ENCODE measurements around the gene RGS16. TPM values are rescaled to one million over a fixed set of nuclear protein-coding genes. Genes with fewer than 3 reads are reported as not detected.
"Not testable (repeated sequence)": the region's sequence is repeated elsewhere in the genome, so short reads cannot be mapped to it uniquely, and the experiment has no call there.

RGS16 gene, protein sequence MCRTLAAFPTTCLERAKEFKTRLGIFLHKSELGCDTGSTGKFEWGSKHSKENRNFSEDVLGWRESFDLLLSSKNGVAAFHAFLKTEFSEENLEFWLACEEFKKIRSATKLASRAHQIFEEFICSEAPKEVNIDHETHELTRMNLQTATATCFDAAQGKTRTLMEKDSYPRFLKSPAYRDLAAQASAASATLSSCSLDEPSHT
- 14.1 TPM for total RNA-seq

- DNase-seq (ENCODE audit: low spot score) (peak; percentile 97), ATAC-seq (peak; percentile 97)
- intact Hi-C loops (cut with DNase I), result no loop called here
These were observed at the start of gene RGS16 for GRCh38 chr1:182604175-182605164. TSS of gene RGS16 (minus strand) at chr1:182604389. CDS start at chr1:182604259, 130 bp downstream.

- DNase-seq (ENCODE audit: low spot score) (no peak), ATAC-seq (no peak)
- intact Hi-C loops (cut with DNase I), result no loop called here
These were observed 49.8 kb upstream of the RGS16 start for GRCh38 chr1:182653986-182654385.

DNA sequence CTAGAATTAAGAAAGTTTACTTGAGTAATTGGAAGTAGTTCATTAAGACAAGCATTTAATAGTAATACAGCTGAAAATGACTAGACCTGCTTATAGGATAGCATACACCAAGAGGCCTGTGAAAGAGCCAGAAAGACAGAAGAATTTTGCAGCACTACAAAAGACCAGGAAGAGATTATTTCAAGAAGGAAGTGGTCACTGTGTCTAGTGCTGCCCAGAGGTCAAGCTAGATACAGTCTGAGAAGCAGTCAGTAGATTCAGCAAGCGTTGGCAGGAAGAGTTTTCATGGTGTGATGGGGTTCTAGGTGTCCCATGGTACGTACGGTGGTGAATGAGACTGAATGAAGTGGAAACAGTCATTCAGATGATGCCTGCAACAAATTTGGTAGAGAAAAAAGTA lies 48.7 kb upstream of the RGS16 start:
- intact Hi-C loops (cut with DNase I), result no loop called here
- ATAC-seq, result no peak
- DNase-seq (ENCODE audit: low spot score), result no peak

DNA sequence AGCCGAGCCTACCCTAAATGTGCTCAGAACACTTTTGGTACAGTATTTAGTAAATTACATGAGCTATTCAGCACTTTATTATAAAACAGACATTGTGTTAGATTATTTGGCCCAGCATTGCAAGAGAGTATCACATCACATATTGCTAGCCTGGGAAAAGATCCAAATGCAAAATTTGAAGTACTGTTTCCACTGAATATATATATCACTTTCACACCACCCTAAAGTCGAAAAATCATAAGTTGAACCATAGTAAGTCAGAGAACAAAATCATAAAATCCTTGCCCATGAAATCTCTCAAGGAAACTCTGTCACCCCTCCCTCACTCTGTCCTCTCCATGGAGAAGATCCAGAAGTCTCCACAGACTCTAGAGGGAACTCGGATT lies 47.1 kb upstream of the RGS16 start:
- no peak for DNase-seq (ENCODE audit: low spot score)
- intact Hi-C loops (cut with DNase I), result no loop called here
- no peak for ATAC-seq

DNA sequence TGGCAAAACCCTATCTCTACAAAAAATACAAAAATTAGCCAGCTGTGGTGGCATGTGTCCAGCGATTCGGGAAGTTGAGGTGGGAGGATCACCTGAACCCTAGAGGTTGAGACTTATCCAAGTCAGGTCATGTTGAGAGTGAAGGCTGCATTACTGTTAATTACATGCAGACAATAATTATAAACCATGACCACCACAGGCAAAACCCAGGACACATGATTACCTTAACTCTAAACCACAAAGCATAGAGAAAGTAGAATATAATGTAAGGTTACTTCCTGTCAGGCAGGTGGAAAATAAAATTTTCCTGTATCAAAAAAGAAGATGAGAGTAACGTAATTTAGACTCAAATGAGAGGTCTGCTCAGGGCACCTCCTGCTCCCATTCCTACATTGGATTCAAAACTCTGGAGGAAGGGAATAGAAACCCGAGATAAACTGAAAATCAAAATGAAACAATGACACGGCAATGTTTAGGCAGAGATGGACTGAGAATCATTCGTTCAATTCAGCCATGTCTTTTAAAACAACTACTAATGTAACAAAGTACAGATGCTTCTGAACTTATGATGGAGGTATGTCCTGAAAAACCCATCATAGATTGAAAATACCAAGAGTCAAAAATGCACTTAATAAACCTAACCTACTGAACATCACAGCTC lies 46.6 kb upstream of the RGS16 start:
- DNase-seq (ENCODE audit: low spot score), result no peak
- no peak for ATAC-seq
- intact Hi-C loops (cut with DNase I), result no loop called here

- intact Hi-C loops (cut with DNase I), result no loop called here
- DNase-seq (ENCODE audit: low spot score), result no peak
- ATAC-seq, result no peak
These were observed 44.9 kb upstream of the RGS16 start for GRCh38 chr1:182649041-182649440.

DNA sequence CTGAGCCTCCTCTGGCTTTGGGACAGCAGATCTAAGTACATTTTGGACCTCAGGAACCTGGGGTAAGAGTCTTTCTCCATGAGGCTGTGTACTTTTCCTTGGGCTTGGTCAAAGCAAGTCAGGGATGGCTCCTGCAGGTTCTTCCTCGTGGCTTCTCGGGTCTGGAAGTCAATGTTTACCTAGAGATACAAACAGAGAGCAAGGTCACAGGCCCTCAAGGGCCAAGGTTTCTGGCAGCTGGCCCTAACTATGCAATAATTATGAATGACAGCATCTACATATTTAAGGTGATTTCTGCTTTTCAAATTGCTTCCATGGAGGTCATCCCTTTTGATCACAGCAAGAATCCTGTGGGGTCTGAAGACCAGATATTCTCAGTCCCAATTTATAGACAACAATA lies 42.5 kb upstream of the RGS16 start:
- no peak for ATAC-seq
- DNase-seq (ENCODE audit: low spot score), result no peak
- intact Hi-C loops (cut with DNase I), result no loop called here

GRCh38 chr1:182644886-182645285 lies 40.7 kb upstream of the RGS16 start:
- intact Hi-C loops (cut with DNase I), result no loop called here
- no peak for DNase-seq (ENCODE audit: low spot score)
- no peak for ATAC-seq

- intact Hi-C loops (cut with DNase I), result no loop called here
- DNase-seq (ENCODE audit: low spot score), result no peak
- no peak for ATAC-seq
These were observed 39.5 kb upstream of the RGS16 start for GRCh38 chr1:182643699-182644098.

DNA sequence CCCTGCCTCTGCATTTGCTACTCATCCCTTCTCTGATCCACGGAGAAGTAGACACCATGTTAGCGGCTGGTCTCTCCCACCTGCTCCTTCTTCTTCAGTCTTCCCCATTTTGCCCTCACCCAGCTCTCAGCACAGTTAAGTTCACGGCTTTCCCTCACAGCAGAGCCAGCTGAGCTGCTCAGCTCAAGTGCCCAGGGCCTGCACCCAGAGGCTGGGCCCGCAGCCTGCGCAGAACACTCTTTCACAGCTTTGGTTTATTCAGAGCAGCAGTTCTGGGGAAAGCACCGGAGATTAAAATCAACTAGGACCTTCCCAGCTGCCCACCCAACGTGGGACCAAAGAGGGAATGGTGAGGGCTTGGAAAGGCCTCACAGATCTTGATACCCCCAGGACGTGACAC lies 38.3 kb upstream of the RGS16 start:
- DNase-seq (ENCODE audit: low spot score) (no peak), ATAC-seq (no peak)
- intact Hi-C loops (cut with DNase I), result no loop called here

- intact Hi-C loops (cut with DNase I), result no loop called here
- DNase-seq (ENCODE audit: low spot score) (no peak), ATAC-seq (no peak)
These were observed 37.4 kb upstream of the RGS16 start for GRCh38 chr1:182641561-182641960.

- intact Hi-C loops (cut with DNase I), result no loop called here
- no peak for ATAC-seq
- DNase-seq (ENCODE audit: low spot score), result no peak
These were observed 35.1 kb upstream of the RGS16 start for GRCh38 chr1:182639330-182639729.

DNA sequence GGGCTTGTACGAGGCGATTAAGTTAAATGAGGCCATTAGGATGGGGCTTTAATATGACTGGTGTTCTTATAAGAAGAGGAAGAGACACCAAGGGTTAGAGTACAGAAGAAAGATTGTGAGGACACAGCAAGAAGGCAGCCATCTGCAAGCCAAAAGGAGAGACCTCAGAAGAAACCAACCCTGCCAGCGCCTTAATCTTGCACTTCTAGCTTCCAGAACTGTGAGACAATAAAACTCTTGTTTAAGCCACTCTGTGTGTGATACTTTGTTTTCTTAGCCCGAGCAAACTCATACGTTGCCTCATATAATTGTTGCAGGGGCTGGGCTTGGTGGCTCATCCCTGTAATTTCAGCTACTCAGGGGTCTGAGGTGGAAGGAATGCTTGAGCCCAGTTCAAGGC lies 33.6 kb upstream of the RGS16 start:
- no peak for DNase-seq (ENCODE audit: low spot score)
- intact Hi-C loops (cut with DNase I), result no loop called here
- no peak for ATAC-seq

GRCh38 chr1:182635871-182636270 lies 31.7 kb upstream of the RGS16 start:
- ATAC-seq (no peak), DNase-seq (ENCODE audit: low spot score) (no peak)
- intact Hi-C loops (cut with DNase I), result no loop called here

GRCh38 chr1:182634306-182635072 lies 30.3 kb upstream of the RGS16 start:
- peak; percentile 53 for ATAC-seq
- intact Hi-C loops (cut with DNase I), result no loop called here
- DNase-seq (ENCODE audit: low spot score), result no peak

DNA sequence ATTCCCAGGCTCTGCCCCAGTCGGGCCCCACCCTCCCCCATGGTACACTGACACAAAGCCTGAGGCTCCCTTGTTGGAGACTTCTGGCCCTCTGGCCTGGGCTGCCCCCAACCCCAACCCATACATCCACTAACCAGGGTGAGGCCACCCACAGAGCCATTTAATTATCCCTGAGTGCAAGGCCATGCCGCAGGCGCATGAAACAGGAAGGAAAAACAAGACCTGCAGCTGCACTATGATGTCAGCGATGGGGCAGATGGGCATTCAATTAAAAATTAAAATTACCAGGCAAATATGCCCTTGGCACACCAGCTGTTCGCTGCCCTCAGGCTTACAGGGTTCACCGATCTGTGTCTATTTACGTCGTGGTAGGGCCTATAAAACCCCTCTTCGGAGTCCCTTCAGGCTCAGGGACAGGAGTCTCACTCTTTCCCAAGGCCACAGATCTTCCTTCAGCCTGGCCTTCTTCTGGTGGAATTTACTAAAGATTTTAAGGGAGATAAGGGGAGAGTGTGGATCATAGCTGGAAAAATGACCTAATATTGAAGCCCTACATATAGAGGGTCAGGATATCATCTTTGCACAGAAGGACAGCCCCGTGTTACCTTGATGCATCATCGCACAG lies 29.6 kb upstream of the RGS16 start:
- intact Hi-C loops (cut with DNase I), result no loop called here
- ATAC-seq (peak; percentile 58), DNase-seq (ENCODE audit: low spot score) (no peak)

DNA sequence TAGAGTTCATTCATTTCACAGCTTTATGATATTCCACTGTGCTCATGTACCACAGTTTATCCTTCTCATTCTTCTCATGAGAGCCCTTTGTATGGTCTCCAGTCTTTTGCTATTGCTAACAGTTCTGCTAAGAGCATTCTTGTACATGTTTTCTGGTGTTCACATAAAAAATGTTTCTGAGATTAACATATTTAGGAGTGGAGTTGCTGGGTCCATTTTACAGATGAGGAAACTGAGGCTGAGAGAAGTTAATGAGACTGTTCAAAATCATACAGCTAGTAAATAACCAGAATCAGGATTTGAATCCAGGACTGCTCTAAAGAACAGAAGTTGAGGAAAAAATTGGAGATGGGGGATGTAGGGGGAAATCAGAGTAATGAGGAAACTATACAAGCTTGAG lies 28.8 kb upstream of the RGS16 start:
- ATAC-seq (no peak), DNase-seq (ENCODE audit: low spot score) (no peak)
- intact Hi-C loops (cut with DNase I), result no loop called here

GRCh38 chr1:182632441-182632857 lies 28.3 kb upstream of the RGS16 start:
- DNase-seq (ENCODE audit: low spot score); intact Hi-C loops (cut with DNase I); ATAC-seq: not testable (repeated sequence)

DNA sequence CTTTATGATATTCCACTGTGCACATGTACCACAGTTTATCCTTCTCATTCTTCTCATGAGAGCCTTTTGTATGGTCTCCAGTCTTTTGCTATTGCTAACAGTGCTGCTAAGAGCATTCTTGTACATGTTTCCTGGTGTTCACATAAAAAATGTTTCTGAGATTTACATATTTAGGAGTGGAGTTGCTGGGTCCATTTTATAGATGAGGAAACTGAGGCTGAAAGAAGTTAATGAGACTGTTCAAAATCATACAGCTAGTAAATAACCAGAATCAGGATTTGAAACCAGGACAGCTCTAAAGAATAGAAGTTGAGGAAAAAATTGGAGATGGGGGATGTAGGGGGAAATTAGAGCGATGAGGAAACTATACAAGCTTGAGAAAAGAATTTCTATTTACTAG lies 27.8 kb upstream of the RGS16 start:
- no peak for ATAC-seq
- DNase-seq (ENCODE audit: low spot score), result no peak
- intact Hi-C loops (cut with DNase I), result no loop called here
